Neutrophil (primary cell): ENCODE results near the gene LUZP1.

Experiments used
- H3K27ac ChIP-seq: fragments of 200-600 bp; sonication (generic); 2 replicates; pipeline ENCODE4 v1.5.1; 2016; ENCODE audit warnings: mild to moderate bottlenecking, moderate library complexity
- H3K27me3 ChIP-seq: fragments of 200-600 bp; sonication (generic); 2 replicates; pipeline ENCODE4 v1.6.0; 2016; ENCODE audit warnings: mild to moderate bottlenecking
- H3K36me3 ChIP-seq: fragments of 200-600 bp; sonication (generic); 2 replicates; pipeline ENCODE4 v1.5.1; 2017
- H3K4me1 ChIP-seq, 2 experiments: fragments of 200-600 bp in 1 of 2; sonication (generic) in 1 of 2; 1 replicate in 1 of 2; 2 replicates in 1 of 2; pipeline versions ENCODE4 v1.5.1 to v1.6.1; 2013 to 2016; ENCODE audit warnings: low read depth in 1 of 2, low read length in 1 of 2, mild to moderate bottlenecking in 1 of 2, moderate library complexity in 1 of 2; ENCODE audit not compliant: control insufficient read depth in 1 of 2, insufficient read depth in 1 of 2
- H3K4me3 ChIP-seq, 2 experiments: fragments of 200-600 bp in 1 of 2; sonication (generic) in 1 of 2; 1 replicate in 1 of 2; 2 replicates in 1 of 2; pipeline ENCODE4 v1.5.1; 2013 to 2016; ENCODE audit warnings: low read depth in 1 of 2, low read length in 1 of 2, mild to moderate bottlenecking in 1 of 2, moderate library complexity in 1 of 2
- H3K9me3 ChIP-seq: fragments of 200-600 bp; sonication (generic); 2 replicates; pipeline ENCODE4 v1.5.1; 2016
- CTCF ChIP-seq: fragments of 200-600 bp; sonication (generic); IDR thresholded peaks from 2 replicates; pipeline ENCODE4 v1.5.1; 2016; ENCODE audit warnings: antibody characterized with exemption

The LUZP1 gene

GRCh38 chr1:23202263-23202749 is 33.6 kb upstream of the LUZP1 start:
- no peak for TF ChIP-seq CTCF
- Histone ChIP-seq H3K4me1 (no peaks in the 10 kb centered on the region), H3K9me3 (no peaks in the 10 kb centered on the region), H3K36me3 (no peaks in the 10 kb centered on the region), H3K27ac (no peak overlapping the region), H3K27me3 (peaks cover 1% of the 10 kb centered on the region), H3K4me3 (no peak overlapping the region)

GRCh38 chr1:23200883-23201282 is 32.2 kb upstream of the LUZP1 start:
- H3K4me1 ChIP-seq: no peaks in the 10 kb centered on the region

GRCh38 chr1:23198373-23198772 is 29.7 kb upstream of the LUZP1 start:
- Histone ChIP-seq H3K36me3 (no peaks in the 10 kb centered on the region), H3K27ac (no peak overlapping the region), H3K27me3 (peaks cover 6% of the 10 kb centered on the region), H3K4me3 (no peak overlapping the region), H3K4me1 (no peaks in the 10 kb centered on the region), H3K9me3 (no peaks in the 10 kb centered on the region)
- no peak for TF ChIP-seq CTCF

More at GRCh38 chr1:23200883-23201282, 32.2 kb upstream of the LUZP1 start:
- Histone ChIP-seq H3K4me3 (no peak overlapping the region), H3K9me3 (no peaks in the 10 kb centered on the region), H3K36me3 (no peaks in the 10 kb centered on the region), H3K27ac (no peak overlapping the region), H3K27me3 (peaks cover 6% of the 10 kb centered on the region)
- no peak for TF ChIP-seq CTCF

GRCh38 chr1:23196627-23197328 is 28.1 kb upstream of the LUZP1 start:
- Histone ChIP-seq H3K27ac (no peak overlapping the region), H3K4me3 (no peak overlapping the region), H3K27me3 (peaks cover 6% of the 10 kb centered on the region), H3K9me3 (no peaks in the 10 kb centered on the region), H3K4me1 (no peaks in the 10 kb centered on the region), H3K36me3 (no peaks in the 10 kb centered on the region)
- no peak for TF ChIP-seq CTCF

GRCh38 chr1:23194119-23194984 is 25.7 kb upstream of the LUZP1 start:
- H3K27ac ChIP-seq: no peak overlapping the region
- H3K4me1 ChIP-seq: no peaks in the 10 kb centered on the region
- no peak for TF ChIP-seq CTCF
- no peaks in the 10 kb centered on the region for H3K36me3 ChIP-seq
- H3K4me3 ChIP-seq: no peak overlapping the region
- no peaks in the 10 kb centered on the region for H3K9me3 ChIP-seq
- H3K27me3 ChIP-seq: peaks cover 6% of the 10 kb centered on the region
